ENCODE results near the gene CRACR2A. TPM values are rescaled to one million over a fixed set of nuclear protein-coding genes. Genes with fewer than 3 reads are reported as not detected.

The CRACR2A gene
- total RNA-seq, 4 donors from 2014 or later = 4.8 to 18.2 (median 10.6) TPM

DNA sequence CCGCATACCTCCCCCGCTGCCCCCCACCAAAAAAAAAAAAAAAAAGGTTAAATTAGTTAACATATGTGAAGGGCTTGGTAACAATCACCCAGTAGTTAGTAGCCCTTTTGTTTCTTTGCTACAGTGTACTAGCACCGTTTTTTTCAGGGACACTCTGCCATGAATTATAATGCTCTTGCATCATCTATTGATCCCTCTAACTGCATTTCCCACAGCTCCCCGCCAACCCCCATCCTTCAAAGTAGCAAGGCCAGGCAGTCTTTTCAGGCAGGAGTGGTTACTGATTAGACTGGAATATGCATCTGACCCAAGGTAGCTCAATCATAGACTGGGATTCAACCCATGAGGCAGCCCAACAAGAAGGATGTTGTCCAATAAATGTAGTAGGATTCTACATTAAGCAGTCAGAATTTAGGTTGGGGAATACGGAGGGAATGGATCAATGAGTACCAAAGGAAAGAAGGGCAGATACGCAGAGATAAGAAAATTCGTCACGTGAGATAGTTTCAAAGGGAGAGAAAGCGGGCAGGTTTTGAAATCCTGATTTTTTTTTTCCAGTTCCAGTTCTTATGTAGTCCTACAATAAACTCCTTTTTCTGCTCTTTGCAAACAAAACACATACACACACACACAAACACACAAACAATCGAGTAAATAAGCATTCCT lies 39.8 kb upstream of the CRACR2A start:
- Histone ChIP-seq H3K4me3 (no peak overlapping the region), H3K27ac (no peak overlapping the region), H3K36me3 (no peaks in the 10 kb centered on the region), H3K27me3 (no peaks in the 10 kb centered on the region), H3K4me1 (no peaks in the 10 kb centered on the region), H3K9me3 (no peaks in the 10 kb centered on the region)
- no peak for DNase-seq (ENCODE audit: low spot score in 2 of 2)
- TF ChIP-seq EP300 (IDR thresholded peaks at IDR 0.05) (no peak), POLR2AphosphoS5 (IDR thresholded peaks at IDR 0.05) (no peak), POLR2A (IDR thresholded peaks at IDR 0.05) (no peak)
- TF ChIP-seq, protein P1, sequence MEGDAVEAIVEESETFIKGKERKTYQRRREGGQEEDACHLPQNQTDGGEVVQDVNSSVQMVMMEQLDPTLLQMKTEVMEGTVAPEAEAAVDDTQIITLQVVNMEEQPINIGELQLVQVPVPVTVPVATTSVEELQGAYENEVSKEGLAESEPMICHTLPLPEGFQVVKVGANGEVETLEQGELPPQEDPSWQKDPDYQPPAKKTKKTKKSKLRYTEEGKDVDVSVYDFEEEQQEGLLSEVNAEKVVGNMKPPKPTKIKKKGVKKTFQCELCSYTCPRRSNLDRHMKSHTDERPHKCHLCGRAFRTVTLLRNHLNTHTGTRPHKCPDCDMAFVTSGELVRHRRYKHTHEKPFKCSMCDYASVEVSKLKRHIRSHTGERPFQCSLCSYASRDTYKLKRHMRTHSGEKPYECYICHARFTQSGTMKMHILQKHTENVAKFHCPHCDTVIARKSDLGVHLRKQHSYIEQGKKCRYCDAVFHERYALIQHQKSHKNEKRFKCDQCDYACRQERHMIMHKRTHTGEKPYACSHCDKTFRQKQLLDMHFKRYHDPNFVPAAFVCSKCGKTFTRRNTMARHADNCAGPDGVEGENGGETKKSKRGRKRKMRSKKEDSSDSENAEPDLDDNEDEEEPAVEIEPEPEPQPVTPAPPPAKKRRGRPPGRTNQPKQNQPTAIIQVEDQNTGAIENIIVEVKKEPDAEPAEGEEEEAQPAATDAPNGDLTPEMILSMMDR (IDR thresholded peaks at IDR 0.05) = no peak
- WGBS = 93% methylated on average over 10 of the region's 10 CpGs

DNA sequence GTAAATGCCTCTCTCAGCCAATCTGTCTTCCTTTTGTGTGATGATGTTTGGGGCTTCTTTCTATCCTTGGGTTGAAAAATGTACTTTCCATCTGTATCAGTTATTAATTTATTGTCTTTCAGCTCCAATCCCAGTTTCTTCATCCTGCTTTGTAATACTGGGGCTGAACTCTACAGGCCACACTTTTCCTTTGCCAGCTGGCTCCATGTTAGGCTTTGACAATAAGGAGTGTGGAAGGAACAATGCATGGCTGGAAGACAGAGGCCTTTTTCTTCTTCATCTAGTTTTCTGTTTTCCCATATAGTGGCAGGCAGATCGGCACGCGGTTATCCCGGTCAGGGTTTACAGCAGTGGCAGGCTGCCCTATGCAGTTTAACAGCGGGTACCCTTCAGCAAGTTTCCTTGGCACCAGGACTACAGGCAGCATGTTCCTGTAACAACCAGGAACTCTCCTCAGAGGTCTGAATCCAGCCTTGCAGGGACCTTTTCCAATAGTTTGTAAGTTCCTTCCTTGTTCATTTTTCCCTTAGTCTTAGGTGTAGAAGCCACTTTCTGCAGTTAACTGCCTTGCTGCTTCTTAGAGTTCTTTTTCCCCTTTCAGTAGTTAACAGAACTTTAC lies 38.5 kb upstream of the CRACR2A start:
- H3K36me3 ChIP-seq = no peaks in the 10 kb centered on the region
- no peak overlapping the region for H3K27ac ChIP-seq
- H3K27me3 ChIP-seq = no peaks in the 10 kb centered on the region
- H3K9me3 ChIP-seq = no peaks in the 10 kb centered on the region
- no peak for TF ChIP-seq EP300 (IDR thresholded peaks at IDR 0.05)
- no peak for TF ChIP-seq POLR2A (IDR thresholded peaks at IDR 0.05)
- TF ChIP-seq POLR2AphosphoS5 (IDR thresholded peaks at IDR 0.05) = no peak
- TF ChIP-seq, protein P1 (IDR thresholded peaks at IDR 0.05) = no peak
- no peak overlapping the region for H3K4me3 ChIP-seq
- WGBS = 84% methylated on average over 5 of the region's 5 CpGs
- DNase-seq (ENCODE audit: low spot score in 2 of 2) = no peak
- H3K4me1 ChIP-seq = no peaks in the 10 kb centered on the region

DNA sequence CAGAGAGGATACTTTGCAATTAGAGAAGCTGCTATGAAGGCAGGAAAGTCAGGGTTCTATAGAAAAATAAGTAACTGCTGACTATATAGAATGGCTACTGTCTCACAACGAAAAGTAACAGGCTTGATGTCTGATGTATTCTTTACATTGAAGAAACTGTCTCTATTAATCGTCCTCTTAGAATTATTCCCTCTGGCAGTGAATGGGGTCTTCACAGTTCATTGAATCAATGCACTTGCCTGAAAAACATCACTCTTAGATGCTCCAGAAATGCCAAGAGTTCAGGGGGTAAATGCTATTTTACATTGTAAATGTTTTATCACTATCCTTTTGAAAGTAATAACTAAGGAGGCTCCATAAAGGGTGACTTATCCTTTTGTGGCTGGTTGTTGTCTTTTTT lies 37.7 kb upstream of the CRACR2A start:
- 89% methylated on average over 2 of the region's 2 CpGs for WGBS
- TF ChIP-seq, protein P1 (IDR thresholded peaks at IDR 0.05) = no peak
- TF ChIP-seq POLR2A (IDR thresholded peaks at IDR 0.05) (no peak), POLR2AphosphoS5 (IDR thresholded peaks at IDR 0.05) (no peak), EP300 (IDR thresholded peaks at IDR 0.05) (no peak)
- H3K9me3 ChIP-seq = no peaks in the 10 kb centered on the region

DNA sequence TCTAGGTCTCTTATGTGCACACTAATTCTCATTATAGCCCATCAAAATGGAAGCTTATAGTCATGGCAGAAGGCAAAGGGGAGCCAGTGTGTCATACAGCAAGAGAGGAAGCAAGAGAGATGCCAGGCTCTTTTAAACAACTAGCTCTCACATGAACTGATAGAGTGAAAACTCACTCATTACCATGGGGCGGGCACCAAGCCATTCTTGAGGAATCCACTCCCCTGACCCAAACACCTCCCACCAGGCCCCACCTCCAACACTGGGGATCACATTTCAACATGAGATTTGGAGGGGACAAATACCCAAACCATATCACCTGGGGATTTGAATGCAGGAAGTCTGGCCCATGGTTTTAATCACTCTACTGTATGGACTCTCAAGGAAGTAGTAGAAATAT lies 36.9 kb upstream of the CRACR2A start:
- no peak for DNase-seq (ENCODE audit: low spot score in 2 of 2)
- no peak overlapping the region for H3K4me3 ChIP-seq
- TF ChIP-seq POLR2AphosphoS5 (IDR thresholded peaks at IDR 0.05) (no peak), EP300 (IDR thresholded peaks at IDR 0.05) (no peak), POLR2A (IDR thresholded peaks at IDR 0.05) (no peak)
- TF ChIP-seq, protein P1 (IDR thresholded peaks at IDR 0.05) = no peak
- no peak overlapping the region for H3K27ac ChIP-seq
- no peaks in the 10 kb centered on the region for H3K36me3 ChIP-seq
- no peaks in the 10 kb centered on the region for H3K9me3 ChIP-seq
- H3K4me1 ChIP-seq = no peaks in the 10 kb centered on the region
- H3K27me3 ChIP-seq = no peaks in the 10 kb centered on the region
- 89% methylated on average over 1 of the region's 1 CpG for WGBS

More for the DNA sequence above, 37.7 kb upstream of the CRACR2A start:
- Histone ChIP-seq H3K27ac (no peak overlapping the region), H3K27me3 (no peaks in the 10 kb centered on the region), H3K4me1 (no peaks in the 10 kb centered on the region), H3K4me3 (no peak overlapping the region), H3K36me3 (no peaks in the 10 kb centered on the region)
- no peak for DNase-seq (ENCODE audit: low spot score in 2 of 2)

DNA sequence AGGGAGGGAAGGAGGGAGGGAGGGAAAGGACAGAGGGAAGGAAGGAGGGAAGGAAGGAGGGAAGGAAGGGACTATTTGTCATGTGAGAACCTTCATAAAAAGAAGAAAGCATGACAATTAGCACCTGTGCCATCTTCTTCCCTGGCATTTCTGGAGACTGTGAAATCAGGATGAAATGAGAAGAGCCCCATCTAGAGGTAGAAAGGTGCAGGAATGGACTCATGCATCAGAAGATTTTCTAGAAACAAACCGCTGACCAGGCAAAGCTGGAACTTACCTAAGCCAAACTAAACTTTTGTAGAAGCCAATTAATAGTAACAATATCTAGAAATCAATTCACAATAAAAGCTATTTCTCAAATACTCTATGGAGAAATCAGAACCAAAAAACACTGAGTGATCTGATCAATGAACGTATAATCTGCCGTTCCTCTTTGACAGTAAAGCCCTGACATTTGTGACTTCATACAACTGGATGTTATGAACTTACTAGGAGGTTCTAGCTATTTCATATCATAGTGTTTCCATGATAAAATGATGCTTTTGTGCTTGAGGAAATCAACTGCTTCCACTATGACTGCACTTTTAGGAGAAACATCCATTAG lies 24.4 kb upstream of the CRACR2A start:
- WGBS = 46% methylated on average over 3 of the region's 3 CpGs
- H3K27ac ChIP-seq = no peak overlapping the region
- H3K4me3 ChIP-seq = no peak overlapping the region
- H3K4me1 ChIP-seq = no peaks in the 10 kb centered on the region
- no peaks in the 10 kb centered on the region for H3K36me3 ChIP-seq
- no peaks in the 10 kb centered on the region for H3K27me3 ChIP-seq
- H3K9me3 ChIP-seq = no peaks in the 10 kb centered on the region
- no peak for DNase-seq (ENCODE audit: low spot score in 2 of 2)
- TF ChIP-seq, protein P1 (IDR thresholded peaks at IDR 0.05) = peak; percentile 54 to 63
- TF ChIP-seq EP300 (IDR thresholded peaks at IDR 0.05) = no peak

Data from suprapubic skin (tissue), 4 donors.